ENCODE measurements around the gene DPP10.

DNA sequence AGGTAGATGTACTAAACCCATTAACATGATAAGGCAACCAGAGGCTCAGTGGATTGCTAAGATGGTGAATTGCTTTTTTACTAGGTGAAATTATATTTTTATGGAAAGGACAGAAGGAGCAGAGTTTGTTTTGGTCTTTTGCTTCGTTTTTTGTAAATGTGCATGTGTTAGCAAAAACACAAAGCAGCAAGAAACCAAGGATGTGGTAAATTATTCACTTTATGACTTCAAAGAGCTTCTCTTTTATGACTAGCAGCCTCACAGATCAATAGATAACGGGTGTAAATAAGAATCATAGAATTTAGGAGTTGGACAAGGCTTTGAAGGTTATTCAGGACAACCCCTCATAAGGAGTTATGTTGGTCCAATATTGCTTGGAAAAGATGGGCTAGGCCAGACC is 615.0 kb downstream of the DPP10 start:
- TF ChIP-seq, protein P1, sequence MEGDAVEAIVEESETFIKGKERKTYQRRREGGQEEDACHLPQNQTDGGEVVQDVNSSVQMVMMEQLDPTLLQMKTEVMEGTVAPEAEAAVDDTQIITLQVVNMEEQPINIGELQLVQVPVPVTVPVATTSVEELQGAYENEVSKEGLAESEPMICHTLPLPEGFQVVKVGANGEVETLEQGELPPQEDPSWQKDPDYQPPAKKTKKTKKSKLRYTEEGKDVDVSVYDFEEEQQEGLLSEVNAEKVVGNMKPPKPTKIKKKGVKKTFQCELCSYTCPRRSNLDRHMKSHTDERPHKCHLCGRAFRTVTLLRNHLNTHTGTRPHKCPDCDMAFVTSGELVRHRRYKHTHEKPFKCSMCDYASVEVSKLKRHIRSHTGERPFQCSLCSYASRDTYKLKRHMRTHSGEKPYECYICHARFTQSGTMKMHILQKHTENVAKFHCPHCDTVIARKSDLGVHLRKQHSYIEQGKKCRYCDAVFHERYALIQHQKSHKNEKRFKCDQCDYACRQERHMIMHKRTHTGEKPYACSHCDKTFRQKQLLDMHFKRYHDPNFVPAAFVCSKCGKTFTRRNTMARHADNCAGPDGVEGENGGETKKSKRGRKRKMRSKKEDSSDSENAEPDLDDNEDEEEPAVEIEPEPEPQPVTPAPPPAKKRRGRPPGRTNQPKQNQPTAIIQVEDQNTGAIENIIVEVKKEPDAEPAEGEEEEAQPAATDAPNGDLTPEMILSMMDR (IDR thresholded peaks at IDR 0.05): no peak
- no peak for TF ChIP-seq POLR2A (IDR thresholded peaks at IDR 0.05)
